H9 (cell line): ENCODE results near the gene ERCC6L2. TPM values are rescaled to one million over a fixed set of nuclear protein-coding genes. Genes with fewer than 3 reads are reported as not detected.

Experiments
- DNase-seq: peaks from one replicate; pipeline ENCODE4 v3.0.0-alpha.2; 2017
- H2AFZ ChIP-seq: one replicate; pipeline ENCODE4 v1.6.1; 2013; ENCODE audit warnings: mild to moderate bottlenecking, low read length, control low read depth, moderate library complexity
- H2AK5ac ChIP-seq: 2 replicates; pipeline ENCODE4 v1.6.1; 2013; ENCODE audit warnings: low read length, control low read depth, mixed read lengths; ENCODE audit not compliant: insufficient read length
- H2BK120ac ChIP-seq: one replicate; pipeline ENCODE4 v1.6.1; 2013; ENCODE audit warnings: low read depth, mild to moderate bottlenecking, low read length, control low read depth, inconsistent platforms; ENCODE audit not compliant: poor library complexity, severe bottlenecking
- H2BK12ac ChIP-seq: 2 replicates; pipeline ENCODE4 v1.6.1; 2013; ENCODE audit warnings: low read length, control low read depth, mixed read lengths, low read depth; ENCODE audit not compliant: insufficient read length
- H2BK15ac ChIP-seq: 2 replicates; pipeline ENCODE4 v1.6.1; 2013; ENCODE audit warnings: low read depth, low read length, control low read depth
- H2BK20ac ChIP-seq: one replicate; pipeline ENCODE4 v1.6.1; 2013; ENCODE audit warnings: low read depth, mild to moderate bottlenecking, low read length, control low read depth, inconsistent platforms; ENCODE audit not compliant: poor library complexity, severe bottlenecking
- H2BK5ac ChIP-seq: 2 replicates; pipeline ENCODE4 v1.6.1; 2013; ENCODE audit warnings: low read length, control low read depth, mixed read lengths; ENCODE audit not compliant: insufficient read length
- H3K14ac ChIP-seq: 2 replicates; pipeline ENCODE4 v1.6.1; 2013; ENCODE audit warnings: low read length, control low read depth; ENCODE audit not compliant: insufficient read depth
- H3K18ac ChIP-seq: 2 replicates; pipeline ENCODE4 v1.6.1; 2013; ENCODE audit warnings: low read depth, mild to moderate bottlenecking, mixed read lengths, low read length, control low read depth; ENCODE audit not compliant: insufficient read length
- H3K23ac ChIP-seq: 2 replicates; pipeline ENCODE4 v1.6.1; 2013; ENCODE audit warnings: low read length, control low read depth, mixed read lengths, low read depth; ENCODE audit not compliant: insufficient read length
- H3K23me2 ChIP-seq: 2 replicates; pipeline ENCODE4 v1.6.1; 2013; ENCODE audit warnings: low read depth, mild to moderate bottlenecking, mixed read lengths, low read length, control low read depth; ENCODE audit not compliant: insufficient read length, poor library complexity, severe bottlenecking
- H3K27ac ChIP-seq: 2 replicates; pipeline ENCODE4 v1.5.1; 2013; ENCODE audit warnings: low read length, control low read depth, mixed read lengths, low read depth; ENCODE audit not compliant: insufficient read length
- H3K27me3 ChIP-seq: 2 replicates; pipeline ENCODE4 v1.6.1; 2013; ENCODE audit warnings: low read length, control low read depth, inconsistent platforms; ENCODE audit not compliant: insufficient read depth
- H3K4ac ChIP-seq: 2 replicates; pipeline ENCODE4 v1.6.1; 2013; ENCODE audit warnings: low read depth, mild to moderate bottlenecking, control low read depth, inconsistent platforms, low read length, moderate library complexity
- H3K4me1 ChIP-seq: 2 replicates; pipeline ENCODE4 v1.6.1; 2013; ENCODE audit warnings: low read length, control low read depth, inconsistent platforms; ENCODE audit not compliant: insufficient read depth
- H3K4me2 ChIP-seq: 2 replicates; pipeline ENCODE4 v1.6.1; 2013; ENCODE audit warnings: low read length, control low read depth, mixed read lengths; ENCODE audit not compliant: insufficient read length, insufficient read depth
- H3K56ac ChIP-seq: 2 replicates; pipeline ENCODE4 v1.6.1; 2013; ENCODE audit warnings: low read depth, mild to moderate bottlenecking, mixed read lengths, low read length, control low read depth; ENCODE audit not compliant: insufficient read length
- H3K79me1 ChIP-seq: 2 replicates; pipeline ENCODE4 v1.6.1; 2013; ENCODE audit warnings: low read depth, mild to moderate bottlenecking, moderate library complexity, low read length, control low read depth, inconsistent platforms; ENCODE audit not compliant: insufficient read depth, poor library complexity, severe bottlenecking
- H3K79me2 ChIP-seq: 2 replicates; pipeline ENCODE4 v1.6.1; 2013; ENCODE audit warnings: low read length, control low read depth, inconsistent platforms; ENCODE audit not compliant: insufficient read depth
- H3K9ac ChIP-seq: 2 replicates; pipeline ENCODE4 v1.6.1; 2013; ENCODE audit warnings: low read length, control low read depth, mixed read lengths; ENCODE audit not compliant: insufficient read length; ENCODE audit errors: extremely low read depth
- H3K9me3 ChIP-seq: one replicate; pipeline ENCODE4 v1.6.1; 2013; ENCODE audit warnings: low read depth, low read length, inconsistent platforms; ENCODE audit not compliant: control insufficient read depth
- H3T11ph ChIP-seq: one replicate; pipeline ENCODE4 v1.6.1; 2013; ENCODE audit warnings: mild to moderate bottlenecking, low read length, control low read depth, inconsistent platforms
- H4K20me1 ChIP-seq: one replicate; pipeline ENCODE4 v1.6.1; 2013; ENCODE audit not compliant: control insufficient read depth, insufficient read length, insufficient read depth
- H4K5ac ChIP-seq: 2 replicates; pipeline ENCODE4 v1.6.1; 2013; ENCODE audit warnings: low read depth, mild to moderate bottlenecking, mixed read lengths, low read length, control low read depth; ENCODE audit not compliant: insufficient read length
- H4K8ac ChIP-seq: replicated peaks from 2 replicates; pipeline ENCODE4 v1.6.1; 2013; ENCODE audit warnings: low read length, control low read depth, mixed read lengths, low read depth; ENCODE audit not compliant: insufficient read length
- H4K91ac ChIP-seq: 2 replicates; pipeline ENCODE4 v1.6.1; 2013; ENCODE audit warnings: low read depth, mild to moderate bottlenecking, moderate library complexity, mixed read lengths, low read length, control low read depth; ENCODE audit not compliant: insufficient read length
- H3K27ac Mint-ChIP-seq, 3 experiments: 2 replicates in 2 of 3; 3 replicates in 1 of 3; pipeline ENCODE4 v1.8.0; 2020 to 2021; ENCODE audit warnings: mixed read lengths in 3 of 3, mild to moderate bottlenecking in 1 of 3, moderate library complexity in 1 of 3
- H3K27me3 Mint-ChIP-seq: 2 replicates; pipeline ENCODE4 v1.8.0; 2021; ENCODE audit warnings: low read depth, mild to moderate bottlenecking, moderate library complexity, mixed read lengths
- H3K36me3 Mint-ChIP-seq, 3 experiments: 2 replicates in 2 of 3; 3 replicates in 1 of 3; pipeline ENCODE4 v1.8.0; 2020 to 2021; ENCODE audit warnings: low read depth in 3 of 3, mixed read lengths in 3 of 3; ENCODE audit not compliant: insufficient read depth in 1 of 3
- H3K4me1 Mint-ChIP-seq, 2 experiments: 2 replicates each; pipeline ENCODE4 v1.8.0; 2020; ENCODE audit warnings: mixed read lengths in 2 of 2
- H3K4me3 Mint-ChIP-seq, 2 experiments: 2 replicates in 1 of 2; 3 replicates in 1 of 2; pipeline ENCODE4 v1.8.0; 2020 to 2021; ENCODE audit warnings: mild to moderate bottlenecking in 2 of 2, mixed read lengths in 2 of 2, moderate library complexity in 1 of 2
- H3K9me3 Mint-ChIP-seq, 2 experiments: 2 replicates in 1 of 2; 3 replicates in 1 of 2; pipeline ENCODE4 v1.8.0; 2020; ENCODE audit warnings: mild to moderate bottlenecking in 2 of 2, mixed read lengths in 2 of 2, moderate library complexity in 1 of 2
- WGBS: extraction: QIAGEN DNeasy Blood & Tissue Kit; methylation state at CpG from one replicate; pipeline ENCODE4 v1.1.7; 2013; ENCODE audit warnings: missing lambda C conversion rate, low lambda C conversion rate, mixed read lengths; ENCODE audit not compliant: insufficient read length; ENCODE audit errors: extremely low coverage; 5-methylcytosine and 5-hydroxymethylcytosine counted together
- total RNA-seq: library from RNA; stranded (reverse); gene quantifications from 2 replicates; pipeline ENCODE4 v1.2.1, GENCODE V29; 2021
- TF ChIP-seq, protein P1 (sequence below): fragments of 200-600 bp; sonication (generic); conservative IDR thresholded peaks from 3 replicates; pipeline ENCODE4 v1.8.0; 2021; ENCODE audit warnings: antibody characterized with exemption, mild to moderate bottlenecking

Gene ERCC6L2
- total RNA-seq, 1 experiment from 2014 or later = 57.7 TPM

DNA sequence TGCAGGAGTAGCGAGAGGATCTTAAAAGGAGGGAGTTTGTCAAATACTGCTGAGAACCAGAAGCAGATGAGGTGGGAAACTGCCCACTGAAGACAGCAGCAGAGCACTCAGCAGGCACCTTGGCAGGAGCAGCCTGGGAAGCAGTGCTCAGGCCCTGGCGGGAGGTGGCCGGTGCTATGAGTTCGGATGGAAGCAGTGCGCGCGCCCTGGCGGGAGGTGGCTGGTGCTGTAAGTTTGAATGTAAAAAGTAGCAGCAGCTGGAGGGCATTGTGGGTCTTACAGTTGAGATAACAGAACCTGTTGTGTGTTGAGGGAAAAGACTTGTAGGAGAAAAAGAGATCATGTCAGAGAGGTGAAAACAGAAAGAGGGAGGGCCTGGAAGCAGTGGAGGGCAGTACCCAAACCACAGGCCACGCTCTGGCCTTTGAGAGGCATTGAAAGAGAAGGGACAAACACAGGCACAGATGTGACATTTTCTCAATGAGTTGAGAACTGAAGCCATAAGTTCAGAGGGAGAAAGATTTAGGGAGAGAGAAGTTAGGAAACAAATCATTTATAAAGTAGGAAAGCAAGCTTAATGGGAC is 130.9 kb downstream of the ERCC6L2 start:
- Histone ChIP-seq H2AFZ (no peak overlapping the region), H3K56ac (no peak overlapping the region), H3K14ac (no peak overlapping the region), H3K4me1 (no peaks in the 10 kb centered on the region), H4K91ac (no peak overlapping the region), H2BK5ac (no peak overlapping the region), H2BK12ac (no peak overlapping the region), H2BK15ac (no peak overlapping the region), H3K23ac (no peak overlapping the region), H3T11ph (no peak overlapping the region), H2BK20ac (no peak overlapping the region), H3K18ac (no peak overlapping the region), H3K4me2 (no peak overlapping the region), H3K9ac (no peak overlapping the region), H2BK120ac (no peak overlapping the region), H3K9me3 (no peaks in the 10 kb centered on the region), H4K8ac (no peak overlapping the region), H3K4ac (no peak overlapping the region), H3K23me2 (no peaks in the 10 kb centered on the region), H3K79me1 (no peaks in the 10 kb centered on the region), H3K27ac (no peak overlapping the region), H3K27me3 (no peaks in the 10 kb centered on the region), H4K5ac (no peak overlapping the region), H4K20me1 (no peaks in the 10 kb centered on the region), H2AK5ac (no peak overlapping the region), H3K79me2 (no peaks in the 10 kb centered on the region)
- H3K27me3 Mint-ChIP-seq = no peaks in the 10 kb centered on the region
- peaks cover 3 to 5% of the 10 kb centered on the region in 2 experiments for H3K4me1 Mint-ChIP-seq
- no CpG with 5 or more reads among the region's 9 CpGs for WGBS
- TF ChIP-seq, protein P1, sequence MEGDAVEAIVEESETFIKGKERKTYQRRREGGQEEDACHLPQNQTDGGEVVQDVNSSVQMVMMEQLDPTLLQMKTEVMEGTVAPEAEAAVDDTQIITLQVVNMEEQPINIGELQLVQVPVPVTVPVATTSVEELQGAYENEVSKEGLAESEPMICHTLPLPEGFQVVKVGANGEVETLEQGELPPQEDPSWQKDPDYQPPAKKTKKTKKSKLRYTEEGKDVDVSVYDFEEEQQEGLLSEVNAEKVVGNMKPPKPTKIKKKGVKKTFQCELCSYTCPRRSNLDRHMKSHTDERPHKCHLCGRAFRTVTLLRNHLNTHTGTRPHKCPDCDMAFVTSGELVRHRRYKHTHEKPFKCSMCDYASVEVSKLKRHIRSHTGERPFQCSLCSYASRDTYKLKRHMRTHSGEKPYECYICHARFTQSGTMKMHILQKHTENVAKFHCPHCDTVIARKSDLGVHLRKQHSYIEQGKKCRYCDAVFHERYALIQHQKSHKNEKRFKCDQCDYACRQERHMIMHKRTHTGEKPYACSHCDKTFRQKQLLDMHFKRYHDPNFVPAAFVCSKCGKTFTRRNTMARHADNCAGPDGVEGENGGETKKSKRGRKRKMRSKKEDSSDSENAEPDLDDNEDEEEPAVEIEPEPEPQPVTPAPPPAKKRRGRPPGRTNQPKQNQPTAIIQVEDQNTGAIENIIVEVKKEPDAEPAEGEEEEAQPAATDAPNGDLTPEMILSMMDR = no peak
- H3K4me3 Mint-ChIP-seq = no peak overlapping the region
- no peak for DNase-seq
- H3K36me3 Mint-ChIP-seq = peaks cover 8 to 21% (median 21%) of the 10 kb centered on the region in 3 experiments
- H3K9me3 Mint-ChIP-seq = peaks cover 3 to 4% of the 10 kb centered on the region in 2 experiments; a peak in 3 of 5 replicates
- H3K27ac Mint-ChIP-seq = no peak overlapping the region
